Fibroblast of skin of right quadriceps (primary cell): ENCODE measurements around the gene MRS2.
"Not testable (repeated sequence)": the region's sequence is repeated elsewhere in the genome, so short reads cannot be mapped to it uniquely, and the experiment has no call there.

ENCODE experiments used
- DNase-seq: peaks from one replicate; pipeline ENCODE4 v3.0.0-alpha.2; 2013

The MRS2 gene

GRCh38 chr6:24402697-24403500, at the start of gene MRS2:
Gene MRS2, plus strand, starts transcription at chr6:24402936. Its CDS starts 111 bp downstream, at chr6:24403047.
- peak; percentile 55 for DNase-seq

- DNase-seq: no peak
Measured at GRCh38 chr6:24353861-24354260, 48.9 kb upstream of the MRS2 start.

GRCh38 chr6:24355393-24355792, 47.3 kb upstream of the MRS2 start:
- DNase-seq: no peak

GRCh38 chr6:24356310-24356973, 46.3 kb upstream of the MRS2 start:
- DNase-seq: no peak

GRCh38 chr6:24357336-24358218, 45.2 kb upstream of the MRS2 start, which contains the start of gene DCDC2:
Gene DCDC2, minus strand, starts transcription at chr6:24358059. Its CDS starts 309 bp downstream, at chr6:24357750.
- DNase-seq: no peak

GRCh38 chr6:24358219-24358821, 44.4 kb upstream of the MRS2 start:
- no peak for DNase-seq

GRCh38 chr6:24359640-24360454, 42.9 kb upstream of the MRS2 start:
- DNase-seq: peak; percentile 66

- not testable (repeated sequence) for DNase-seq
Measured at GRCh38 chr6:24362363-24362762, 40.4 kb upstream of the MRS2 start.

- DNase-seq: not testable (repeated sequence)
Measured at GRCh38 chr6:24365103-24365633, 37.6 kb upstream of the MRS2 start.

GRCh38 chr6:24374612-24375011, 28.1 kb upstream of the MRS2 start:
- no peak for DNase-seq

- no peak for DNase-seq
Measured at GRCh38 chr6:24376871-24377270, 25.9 kb upstream of the MRS2 start.

- no peak for DNase-seq
Measured at GRCh38 chr6:24378473-24379097, 24.2 kb upstream of the MRS2 start.

GRCh38 chr6:24381476-24382219, 21.1 kb upstream of the MRS2 start:
- no peak for DNase-seq

- no peak for DNase-seq
Measured at GRCh38 chr6:24382220-24382540, 20.6 kb upstream of the MRS2 start.

GRCh38 chr6:24382891-24383494, 19.7 kb upstream of the MRS2 start:
- DNase-seq: not testable (repeated sequence)

GRCh38 chr6:24384369-24385130, 18.2 kb upstream of the MRS2 start:
- DNase-seq: not testable (repeated sequence)

- no peak for DNase-seq
Measured at GRCh38 chr6:24385536-24386269, 17.0 kb upstream of the MRS2 start.

- DNase-seq: no peak
Measured at GRCh38 chr6:24387818-24388217, 14.9 kb upstream of the MRS2 start.
